EL (cell line): ENCODE measurements around the gene SCUBE1.
"Not testable (repeated sequence)": the region's sequence is repeated elsewhere in the genome, so short reads cannot be mapped to it uniquely, and the experiment has no call there.

ENCODE experiments used
- DNase-seq: peaks from one replicate; pipeline ENCODE4 v3.0.0-alpha.2; 2016

SCUBE1 gene

GRCh38 chr22:43299736-43300135 is 43.4 kb downstream of the SCUBE1 start:
- DNase-seq, result no peak

- no peak for DNase-seq
Observed at GRCh38 chr22:43298062-43298801, 44.9 kb downstream of the SCUBE1 start.

GRCh38 chr22:43297270-43298061 is 45.7 kb downstream of the SCUBE1 start:
- no peak for DNase-seq

GRCh38 chr22:43296276-43296902 is 46.8 kb downstream of the SCUBE1 start:
- DNase-seq, result no peak

- no peak for DNase-seq
Observed at GRCh38 chr22:43295660-43296059, 47.5 kb downstream of the SCUBE1 start.

GRCh38 chr22:43295173-43295572 is 48.0 kb downstream of the SCUBE1 start:
- DNase-seq, result no peak

- DNase-seq, result peak; percentile 47
Observed at GRCh38 chr22:43293655-43294392, 49.3 kb downstream of the SCUBE1 start.

- DNase-seq, result peak; percentile 83
Observed at GRCh38 chr22:43293259-43293654, 49.9 kb downstream of the SCUBE1 start.

GRCh38 chr22:43292630-43293018 is 50.5 kb downstream of the SCUBE1 start:
- no peak for DNase-seq

- DNase-seq, result no peak
Observed at GRCh38 chr22:43291381-43291780, 51.8 kb downstream of the SCUBE1 start.

- peak; percentile 47 for DNase-seq
Observed at GRCh38 chr22:43289976-43290721, 53.0 kb downstream of the SCUBE1 start.

- peak; percentile 17 for DNase-seq
Observed at GRCh38 chr22:43289531-43289963, 53.6 kb downstream of the SCUBE1 start.

GRCh38 chr22:43288807-43289420 is 54.3 kb downstream of the SCUBE1 start:
- no peak for DNase-seq

- no peak for DNase-seq
Observed at GRCh38 chr22:43288378-43288777, 54.8 kb downstream of the SCUBE1 start.

GRCh38 chr22:43287441-43287840 is 55.7 kb downstream of the SCUBE1 start:
- DNase-seq, result no peak

- no peak for DNase-seq
Observed at GRCh38 chr22:43281394-43281793, 61.8 kb downstream of the SCUBE1 start.

- not testable (repeated sequence) for DNase-seq
Observed at GRCh38 chr22:43280523-43280886, 62.7 kb downstream of the SCUBE1 start.

- no peak for DNase-seq
Observed at GRCh38 chr22:43279867-43280522, 63.2 kb downstream of the SCUBE1 start.

GRCh38 chr22:43277987-43278601 is 65.1 kb downstream of the SCUBE1 start:
- DNase-seq, result no peak

GRCh38 chr22:43277091-43277490 is 66.1 kb downstream of the SCUBE1 start:
- DNase-seq, result no peak

GRCh38 chr22:43276321-43276720 is 66.9 kb downstream of the SCUBE1 start:
- no peak for DNase-seq
